Fibroblast of the aortic adventitia (primary cell): ENCODE results near the gene DNAL4. TPM values are rescaled to one million over a fixed set of nuclear protein-coding genes. Genes with fewer than 3 reads are reported as not detected.
A peak's percentile ranks its signal among the peaks of the same experiment; 100 is the strongest.

Experiments
- DNase-seq: peaks from one replicate; pipeline ENCODE4 v3.0.0-alpha.2; 2010; ENCODE audit warnings: low read depth
- H3K4me3 ChIP-seq: 2 replicates; pipeline ENCODE4 v1.5.1; 2011; ENCODE audit warnings: low read depth, mild to moderate bottlenecking, control low read depth, low read length, moderate library complexity
- total RNA-seq: library from RNA; depleted of rRNA; stranded (reverse); fragments of >200 nt; gene quantifications from 2 replicates; pipeline ENCODE4 v1.2.3, GENCODE V29; 2012; ENCODE audit warnings: low replicate concordance
- TF ChIP-seq, protein P1 (sequence below): IDR thresholded peaks from 2 replicates; pipeline ENCODE4 v1.5.1; 2011; ENCODE audit warnings: mild to moderate bottlenecking, low read length, control low read depth, inconsistent platforms; ENCODE audit not compliant: insufficient read depth

DNAL4 gene, protein sequence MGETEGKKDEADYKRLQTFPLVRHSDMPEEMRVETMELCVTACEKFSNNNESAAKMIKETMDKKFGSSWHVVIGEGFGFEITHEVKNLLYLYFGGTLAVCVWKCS
- 2.5 and 11.0 TPM in 2 replicates for total RNA-seq

DNA sequence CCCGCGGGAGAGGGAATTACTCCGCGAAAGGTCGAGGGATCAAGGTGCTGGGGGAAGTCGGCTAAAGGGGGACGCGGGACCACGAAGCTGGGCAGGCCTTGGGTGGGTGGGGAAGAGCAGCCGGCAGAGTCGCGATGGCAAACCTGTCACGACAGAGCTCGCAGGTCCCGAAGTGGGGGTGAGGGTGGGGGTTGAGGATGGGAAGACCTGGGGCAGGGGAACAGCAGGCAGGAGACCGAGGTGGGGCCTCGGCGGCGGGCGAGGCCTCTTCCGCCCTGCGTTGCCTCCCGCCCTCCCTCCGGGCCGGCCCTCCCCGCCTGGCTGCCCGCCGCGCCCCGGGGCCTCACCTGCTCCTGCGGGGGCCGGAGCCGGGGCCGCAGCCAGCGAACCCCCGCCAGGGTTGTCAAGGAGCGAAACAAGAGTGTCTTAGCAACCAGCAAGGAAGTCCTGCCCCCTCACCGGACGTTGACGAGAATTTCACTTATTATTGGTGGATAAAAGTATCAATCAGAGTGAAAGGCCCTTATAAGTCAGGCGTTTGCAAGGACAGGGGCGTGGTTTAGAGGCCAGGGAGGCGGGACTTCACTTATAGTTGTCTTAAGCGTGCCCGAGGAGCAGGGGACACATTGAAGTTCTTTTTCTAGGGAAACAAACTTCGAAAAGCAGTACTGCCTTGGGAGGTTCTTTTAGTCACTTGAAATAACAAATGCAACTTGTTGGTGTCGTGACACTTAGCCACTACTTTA, at the start of gene DNAL4:
TSS of gene DNAL4 (minus strand) at position 423 of the 746 bp plus-strand sequence. CDS start 11,412 bp downstream, outside the sequence.
- TF ChIP-seq, protein P1, sequence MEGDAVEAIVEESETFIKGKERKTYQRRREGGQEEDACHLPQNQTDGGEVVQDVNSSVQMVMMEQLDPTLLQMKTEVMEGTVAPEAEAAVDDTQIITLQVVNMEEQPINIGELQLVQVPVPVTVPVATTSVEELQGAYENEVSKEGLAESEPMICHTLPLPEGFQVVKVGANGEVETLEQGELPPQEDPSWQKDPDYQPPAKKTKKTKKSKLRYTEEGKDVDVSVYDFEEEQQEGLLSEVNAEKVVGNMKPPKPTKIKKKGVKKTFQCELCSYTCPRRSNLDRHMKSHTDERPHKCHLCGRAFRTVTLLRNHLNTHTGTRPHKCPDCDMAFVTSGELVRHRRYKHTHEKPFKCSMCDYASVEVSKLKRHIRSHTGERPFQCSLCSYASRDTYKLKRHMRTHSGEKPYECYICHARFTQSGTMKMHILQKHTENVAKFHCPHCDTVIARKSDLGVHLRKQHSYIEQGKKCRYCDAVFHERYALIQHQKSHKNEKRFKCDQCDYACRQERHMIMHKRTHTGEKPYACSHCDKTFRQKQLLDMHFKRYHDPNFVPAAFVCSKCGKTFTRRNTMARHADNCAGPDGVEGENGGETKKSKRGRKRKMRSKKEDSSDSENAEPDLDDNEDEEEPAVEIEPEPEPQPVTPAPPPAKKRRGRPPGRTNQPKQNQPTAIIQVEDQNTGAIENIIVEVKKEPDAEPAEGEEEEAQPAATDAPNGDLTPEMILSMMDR = no peak

DNA sequence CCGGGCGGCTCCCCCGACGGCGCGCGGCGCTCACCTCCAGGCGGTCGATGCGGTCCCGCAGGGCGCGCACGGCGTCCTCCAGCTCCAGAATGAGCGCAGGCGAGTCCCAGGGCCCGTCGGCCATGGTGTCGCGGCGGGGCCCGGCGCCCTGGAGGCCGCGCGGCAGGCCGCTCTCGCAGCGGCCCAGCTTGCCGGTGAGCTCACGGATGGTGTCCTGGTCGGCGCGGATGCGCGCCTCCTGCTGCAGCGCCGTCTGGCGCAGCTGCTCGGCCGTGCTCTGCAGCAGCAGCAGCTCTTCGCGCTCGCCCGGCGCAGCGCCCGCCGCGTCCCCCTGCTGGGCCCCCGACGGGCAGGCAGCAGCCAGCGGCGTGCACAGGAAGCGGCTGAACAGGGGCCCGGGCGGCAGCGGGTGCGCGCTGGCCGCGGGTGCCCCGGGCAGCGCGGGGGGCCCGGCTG, 49.3 kb upstream of the DNAL4 start:
- TF ChIP-seq, protein P1 = peak; percentile 30
- peak overlapping the region; percentile 51 for H3K4me3 ChIP-seq
- DNase-seq = peak; percentile 64

More for the DNA sequence above, at the start of gene DNAL4:
- DNase-seq = peak; percentile 99
- H3K4me3 ChIP-seq = peak within 1 kb of the TSS; percentile 94

DNA sequence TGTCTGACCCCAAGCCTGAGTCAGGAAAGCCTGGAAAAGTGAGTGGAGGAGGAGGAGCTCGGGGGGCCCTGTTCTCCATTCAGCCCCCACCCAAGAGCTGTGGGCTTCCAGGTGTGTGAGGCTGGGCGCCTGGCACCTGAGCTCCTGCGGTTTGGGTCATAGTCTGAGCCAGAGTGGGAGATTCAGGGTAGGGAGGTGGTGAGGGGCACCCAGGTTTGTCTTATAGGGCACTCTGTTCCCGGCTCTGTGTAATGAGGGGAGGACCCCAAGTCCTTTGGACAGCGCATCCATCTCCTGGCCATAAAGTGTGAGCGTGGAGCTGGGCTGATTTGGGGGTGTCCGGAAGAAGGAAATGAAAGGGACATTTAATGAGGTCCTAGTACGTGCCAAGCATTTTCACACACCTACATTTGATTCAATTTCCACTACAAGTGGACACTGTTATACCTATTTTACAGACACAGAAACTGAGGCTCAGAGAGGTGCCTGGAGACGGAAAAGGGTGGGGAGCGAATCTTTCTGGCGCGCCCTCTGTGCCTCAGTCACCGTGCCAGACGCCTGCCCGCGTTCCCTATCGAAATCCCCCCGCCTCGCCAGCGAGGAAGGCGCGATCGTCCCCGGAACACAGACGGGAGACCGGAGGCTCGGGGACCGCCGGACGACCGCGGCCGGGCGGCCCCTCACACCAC, 48.7 kb upstream of the DNAL4 start:
- TF ChIP-seq, protein P1 = no peak
- H3K4me3 ChIP-seq = peak overlapping the region; percentile 51
- DNase-seq = no peak

- TF ChIP-seq, protein P1 = no peak
- no peak for DNase-seq
- H3K4me3 ChIP-seq = no peak overlapping the region
Observed at GRCh38 chr22:38841635-38842034, 47.7 kb upstream of the DNAL4 start.

DNA sequence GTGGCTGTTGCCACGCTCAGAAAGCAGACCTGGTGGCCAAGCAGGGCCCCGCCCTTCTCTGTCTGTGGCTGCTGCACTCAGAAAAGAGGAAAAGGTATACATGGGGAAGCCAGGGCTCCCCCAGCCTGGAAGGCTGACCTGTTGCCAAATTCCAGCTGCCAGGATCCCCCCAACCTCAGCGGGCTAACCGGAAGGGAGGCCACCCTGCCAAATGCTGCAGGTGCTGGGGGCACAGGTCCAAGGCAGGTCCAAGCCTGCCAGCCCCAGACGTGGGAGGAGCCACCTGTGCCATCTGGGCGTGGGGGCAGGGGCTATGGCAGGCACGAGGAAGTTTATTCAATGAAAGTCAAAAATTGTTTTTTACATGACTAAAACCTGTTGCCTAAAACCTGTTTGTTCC, 47.3 kb upstream of the DNAL4 start:
- no peak overlapping the region for H3K4me3 ChIP-seq
- no peak for DNase-seq
- TF ChIP-seq, protein P1 = no peak

GRCh38 chr22:38840129-38840528, 46.2 kb upstream of the DNAL4 start:
- no peak overlapping the region for H3K4me3 ChIP-seq
- DNase-seq = no peak
- TF ChIP-seq, protein P1 = no peak
